IMR-90 (cell line): ENCODE results near the gene NDUFS7. TPM values are rescaled to one million over a fixed set of nuclear protein-coding genes. Genes with fewer than 3 reads are reported as not detected.

Experiments used
- ATAC-seq: fragments of 200-7000 bp; cut with Tn5 transposase; 2 replicates; pipeline ENCODE4 v1.9.1; 2020; ENCODE audit warnings: low read depth, mild to moderate bottlenecking, moderate library complexity
- BruUV-seq: library from RNA; stranded (reverse); fragments of 400-500 nt; replicated peaks from 2 replicates; lab custom pipeline; 2021; lab: Mats Ljungman, UMichigan
- CTCF ChIA-PET: fragments of 300-600 bp; formaldehyde crosslinking; extraction: SDS; loops from one replicate; lab custom pipeline; 2021; ENCODE audit warnings: antibody characterized with exemption; lab: Yijun Ruan, JAX
- POLR2A ChIA-PET: fragments of 300-600 bp; sonication (Branson Sonifier 250); formaldehyde crosslinking; loops from one replicate; lab custom pipeline; 2022; ENCODE audit warnings: antibody characterized with exemption; ENCODE audit not compliant: unreplicated experiment; lab: Charles Lee
- DNase-seq: peaks from one replicate; pipeline ENCODE4 v3.0.0; 2013
- H2AFZ ChIP-seq: replicated peaks from 2 replicates; pipeline ENCODE3; 2013; ENCODE audit warnings: low read length, mild to moderate bottlenecking; ENCODE audit not compliant: poor library complexity
- H2AK5ac ChIP-seq: 2 replicates; pipeline ENCODE4 v1.6.1; 2013; ENCODE audit warnings: low read depth, low read length, inconsistent platforms
- H2AK9ac ChIP-seq: replicated peaks from 2 replicates; pipeline ENCODE3; 2013; ENCODE audit warnings: mild to moderate bottlenecking, low read depth, low read length, moderate library complexity; ENCODE audit not compliant: poor library complexity
- H2BK120ac ChIP-seq: 2 replicates; pipeline ENCODE4 v1.6.1; 2013; ENCODE audit warnings: low read depth, low read length, inconsistent platforms
- H2BK15ac ChIP-seq: 3 replicates; pipeline ENCODE4 v1.6.1; 2013; ENCODE audit warnings: low read depth, low read length, inconsistent platforms
- H2BK20ac ChIP-seq: 2 replicates; pipeline ENCODE4 v1.6.1; 2013; ENCODE audit warnings: low read depth, mild to moderate bottlenecking, inconsistent platforms, low read length, moderate library complexity
- H2BK5ac ChIP-seq: 2 replicates; pipeline ENCODE4 v1.6.1; 2013; ENCODE audit warnings: mild to moderate bottlenecking, low read depth, low read length, inconsistent platforms; ENCODE audit not compliant: poor library complexity, severe bottlenecking
- H3K14ac ChIP-seq: replicated peaks from 2 replicates; pipeline ENCODE4 v1.6.1; 2013; ENCODE audit warnings: low read depth, low read length, inconsistent platforms
- H3K18ac ChIP-seq: 2 replicates; pipeline ENCODE4 v1.6.1; 2013; ENCODE audit warnings: low read depth, low read length, control low read depth
- H3K23ac ChIP-seq: 2 replicates; pipeline ENCODE4 v1.6.1; 2013; ENCODE audit warnings: low read depth, low read length, inconsistent platforms
- H3K27ac ChIP-seq: 2 replicates; pipeline ENCODE4 v1.5.1; 2013; ENCODE audit warnings: mild to moderate bottlenecking, control low read depth, low read length; ENCODE audit not compliant: insufficient read depth
- H3K27me3 ChIP-seq: 2 replicates; pipeline ENCODE4 v1.6.1; 2013; ENCODE audit warnings: low read length; ENCODE audit not compliant: control insufficient read depth, insufficient read depth
- H3K36me3 ChIP-seq: 2 replicates; pipeline ENCODE4 v1.6.1; 2013; ENCODE audit warnings: low read length, mixed read lengths; ENCODE audit not compliant: control insufficient read depth, insufficient read depth
- H3K4ac ChIP-seq: 2 replicates; pipeline ENCODE4 v1.6.1; 2013; ENCODE audit warnings: low read depth, low read length, inconsistent platforms
- H3K4me1 ChIP-seq: 2 replicates; pipeline ENCODE4 v1.6.1; 2013; ENCODE audit warnings: low read length, mixed read lengths; ENCODE audit not compliant: control insufficient read depth, insufficient read depth
- H3K4me2 ChIP-seq: 2 replicates; pipeline ENCODE4 v1.6.1; 2013; ENCODE audit warnings: low read depth, mild to moderate bottlenecking, control low read depth, low read length, moderate library complexity
- H3K4me3 ChIP-seq: 2 replicates; pipeline ENCODE4 v1.5.1; 2013; ENCODE audit warnings: low read depth, mild to moderate bottlenecking, control low read depth, low read length, moderate library complexity; ENCODE audit not compliant: insufficient read depth
- H3K56ac ChIP-seq: 2 replicates; pipeline ENCODE4 v1.6.1; 2013; ENCODE audit warnings: low read length, inconsistent platforms; ENCODE audit not compliant: insufficient read depth; ENCODE audit errors: extremely low read depth
- H3K79me1 ChIP-seq, 2 experiments: 2 replicates each; pipeline ENCODE4 v1.6.1; 2013; ENCODE audit warnings: low read length in 2 of 2, inconsistent platforms in 1 of 2, low read depth in 1 of 2
- H3K9ac ChIP-seq: 2 replicates; pipeline ENCODE4 v1.6.1; 2013; ENCODE audit warnings: low read depth, low read length, control low read depth
- H3K9me1 ChIP-seq: 2 replicates; pipeline ENCODE4 v1.6.1; 2013; ENCODE audit warnings: low read length, inconsistent platforms; ENCODE audit not compliant: insufficient read depth
- H3K9me3 ChIP-seq: 2 replicates; pipeline ENCODE4 v1.6.1; 2013; ENCODE audit warnings: low read length; ENCODE audit not compliant: control insufficient read depth, insufficient read depth
- H4K20me1 ChIP-seq: 2 replicates; pipeline ENCODE4 v1.6.1; 2013; ENCODE audit warnings: low read length, inconsistent platforms; ENCODE audit not compliant: insufficient read depth
- H4K5ac ChIP-seq: 2 replicates; pipeline ENCODE4 v1.6.1; 2013; ENCODE audit warnings: mild to moderate bottlenecking, low read depth, low read length, control low read depth
- H4K8ac ChIP-seq, 2 experiments: 2 replicates each; pipeline ENCODE4 v1.6.1; 2013; ENCODE audit warnings: low read depth in 2 of 2, low read length in 2 of 2, control low read depth in 1 of 2, inconsistent platforms in 1 of 2
- H4K91ac ChIP-seq: 2 replicates; pipeline ENCODE4 v1.6.1; 2013; ENCODE audit warnings: low read depth, low read length, inconsistent platforms; ENCODE audit not compliant: insufficient read depth
- BHLHE40 ChIP-seq: fragments of 150-350 bp; IDR thresholded peaks from 2 replicates; pipeline ENCODE4 v1.6.1; 2016; ENCODE audit warnings: mild to moderate bottlenecking, low read depth, low read length
- CHD1 ChIP-seq: IDR thresholded peaks from 2 replicates; pipeline ENCODE4 v1.6.1; 2012; ENCODE audit warnings: low read depth, low read length, improper control_type of control experiment
- CTCF ChIP-seq: conservative IDR thresholded peaks from 2 replicates; pipeline ENCODE4 v1.5.1; 2012; ENCODE audit warnings: mild to moderate bottlenecking, low read depth, low read length, improper control_type of control experiment
- MAFK ChIP-seq: IDR thresholded peaks from 2 replicates; pipeline ENCODE4 v1.6.1; 2012; ENCODE audit warnings: low read depth, low read length, improper control_type of control experiment
- MAZ ChIP-seq: IDR thresholded peaks from 2 replicates; pipeline ENCODE4 v1.6.1; 2012; ENCODE audit warnings: low read depth, mild to moderate bottlenecking, low read length, improper control_type of control experiment, moderate library complexity, borderline replicate concordance
- MXI1 ChIP-seq: IDR thresholded peaks from 2 replicates; pipeline ENCODE4 v1.6.1; 2012; ENCODE audit warnings: low read depth, mild to moderate bottlenecking, low read length, moderate library complexity, borderline replicate concordance
- POLR2A ChIP-seq: IDR thresholded peaks from 2 replicates; pipeline ENCODE4 v1.6.1; 2012; ENCODE audit warnings: mild to moderate bottlenecking, low read depth, low read length
- WGBS, 2 experiments: methylation state at CpG; one replicate each; pipeline versions ENCODE4 v1.1.5 to v1.1.7; 2013; ENCODE audit warnings: missing lambda C conversion rate in 2 of 2; ENCODE audit not compliant: insufficient read length in 1 of 2; ENCODE audit errors: extremely low coverage in 2 of 2; 5-methylcytosine and 5-hydroxymethylcytosine counted together
- dilution Hi-C: fragments of 300-500 bp; cut with HindIII; formaldehyde crosslinking; loops from one replicate; pipeline ENCODE4 v1.14.3; 2018; ENCODE audit warnings: low sequenced_read_pairs; ENCODE audit not compliant: unreplicated experiment
- in situ Hi-C: fragments of 300-500 bp; cut with MboI; formaldehyde crosslinking; loops from 3 replicates; pipeline ENCODE4 v1.14.3; 2019; ENCODE audit warnings: low sequenced_read_pairs, inconsistent platforms, mixed read lengths
- intact Hi-C: fragments of 100-400 bp; cut with micrococcal nuclease; formaldehyde crosslinking; loops from 2 replicates; pipeline ENCODE4 v1.10.0; 2022
- polyA plus RNA-seq, 3 experiments: library from polyadenylated mRNA; depleted of rRNA; stranded (reverse); fragments of >200 nt; gene quantifications; 2 replicates each; pipeline ENCODE4 v1.2.3, GENCODE V29; 2012; ENCODE audit warnings: low replicate concordance in 1 of 3
- total RNA-seq: library from RNA; depleted of rRNA; stranded (reverse); fragments of >200 nt; gene quantifications from 2 replicates; pipeline ENCODE4 v1.2.3, GENCODE V29; 2012

The NDUFS7 gene
- total and polyA plus RNA-seq, 2 of the 4 experiments (the other 2 are of a cell fraction), result 60.8 to 136 TPM

GRCh38 chr19:1377176-1377964 is 6.3 kb upstream of the NDUFS7 start:
- Histone ChIP-seq H2BK5ac (no peak overlapping the region), H3K9ac (no peak overlapping the region), H2AK9ac (peak overlapping the region; percentile 50), H3K9me3 (no peaks in the 10 kb centered on the region), H3K36me3 (peaks cover 32% of the 10 kb centered on the region), H3K4ac (no peak overlapping the region), H4K8ac (no peak overlapping the region), H3K23ac (no peak overlapping the region), H3K79me1 (peaks cover 0 to 17% of the 10 kb centered on the region in 2 experiments; a peak in 3 of 4 replicates), H4K5ac (no peak overlapping the region), H2BK120ac (no peak overlapping the region), H2AFZ (no peak overlapping the region), H4K91ac (no peak overlapping the region), H3K56ac (no peak overlapping the region), H3K27me3 (no peaks in the 10 kb centered on the region), H3K18ac (no peak overlapping the region), H3K27ac (no peak overlapping the region), H3K4me1 (peaks cover 9% of the 10 kb centered on the region), H3K14ac (no peak overlapping the region), H2BK20ac (no peak overlapping the region), H2BK15ac (no peak overlapping the region), H3K4me3 (no peak overlapping the region), H2AK5ac (no peak overlapping the region), H3K9me1 (peaks cover 3% of the 10 kb centered on the region; the same call in 1 of the 2 replicates), H4K20me1 (0 out of 2 replicates have a peak, but pooled peaks cover 3% of the 10 kb centered on the region), H3K4me2 (no peak overlapping the region)
- WGBS, 2 experiments, result 97% methylated on average over 31 of the region's 43 CpGs; no CpG with 5 or more reads in 1 of the 2 experiments
- POLR2A ChIA-PET, result no interaction called here
- DNase-seq (no peak), ATAC-seq (no peak)
- in situ Hi-C loops, result no loop called here
- CTCF ChIA-PET, result no interaction called here
- TF ChIP-seq MXI1, result no peak
- TF ChIP-seq MAFK, result no peak
- no peak for TF ChIP-seq CTCF
- TF ChIP-seq BHLHE40, result no peak
- TF ChIP-seq MAZ, result no peak
- TF ChIP-seq CHD1, result no peak
- TF ChIP-seq POLR2A, result no peak
- intact Hi-C loops, result no loop called here
- dilution Hi-C loops, result no loop called here
- no TSS peak for BruUV-seq
